Measurements from ENCODE around the gene FOXS1.

FOXS1 gene

GRCh38 chr20:31813611-31814010 is 31.8 kb downstream of the FOXS1 start:
- peaks cover 4 to 8% of the 10 kb centered on the region in 2 experiments for H3K4me1 ChIP-seq (ENCODE audit: control insufficient read depth in 1 of 2, insufficient read depth in 2 of 2, low read length in 2 of 2)
- no peaks in the 10 kb centered on the region for H3K79me1 ChIP-seq (ENCODE audit: low read length)
- H4K8ac ChIP-seq (ENCODE audit: low read depth, low read length) = no peak overlapping the region
- no peak overlapping the region for H3K27ac ChIP-seq (ENCODE audit: low read depth, low read length)
- no peaks in the 10 kb centered on the region for H3K27me3 ChIP-seq (ENCODE audit: insufficient read depth, low read length)
- H3K9ac ChIP-seq (ENCODE audit: low read length) = no peak overlapping the region
- no peak overlapping the region for H2AK5ac ChIP-seq (ENCODE audit: low read length)
- H3K79me2 ChIP-seq (ENCODE audit: control insufficient read depth, insufficient read depth, low read length, poor library complexity) = no peaks in the 10 kb centered on the region
- no peak overlapping the region for H3K14ac ChIP-seq (ENCODE audit: low read length)
- no peak overlapping the region for H4K91ac ChIP-seq (ENCODE audit: low read depth, low read length)
- no peak overlapping the region for H3K18ac ChIP-seq (ENCODE audit: low read length)
- no peaks in the 10 kb centered on the region for H3K36me3 ChIP-seq (ENCODE audit: control insufficient read depth in 1 of 2, insufficient read depth in 2 of 2, low read length in 2 of 2)
- H2BK120ac ChIP-seq (ENCODE audit: insufficient read depth, low read length, poor library complexity) = no peak overlapping the region
- H3K4me3 ChIP-seq (ENCODE audit: low read depth, low read length) = no peak overlapping the region
- no peaks in the 10 kb centered on the region for H3K9me3 ChIP-seq (ENCODE audit: insufficient read depth, low read depth, low read length)
- no peak overlapping the region for H2BK5ac ChIP-seq (ENCODE audit: low read depth, low read length, poor library complexity)
- H3K23ac ChIP-seq (ENCODE audit: low read length) = no peak overlapping the region
- H3K4me2 ChIP-seq (ENCODE audit: low read length) = no peak overlapping the region
- H2BK12ac ChIP-seq (ENCODE audit: low read length) = no peak overlapping the region
- no peak overlapping the region for H2AFZ ChIP-seq (ENCODE audit: insufficient read depth, low read length, poor library complexity)
- H3K4ac ChIP-seq (ENCODE audit: low read depth, low read length) = no peak overlapping the region
- DNase-seq = no peak
- H4K12ac ChIP-seq (ENCODE audit: low read depth, low read length) = no peak overlapping the region

DNA sequence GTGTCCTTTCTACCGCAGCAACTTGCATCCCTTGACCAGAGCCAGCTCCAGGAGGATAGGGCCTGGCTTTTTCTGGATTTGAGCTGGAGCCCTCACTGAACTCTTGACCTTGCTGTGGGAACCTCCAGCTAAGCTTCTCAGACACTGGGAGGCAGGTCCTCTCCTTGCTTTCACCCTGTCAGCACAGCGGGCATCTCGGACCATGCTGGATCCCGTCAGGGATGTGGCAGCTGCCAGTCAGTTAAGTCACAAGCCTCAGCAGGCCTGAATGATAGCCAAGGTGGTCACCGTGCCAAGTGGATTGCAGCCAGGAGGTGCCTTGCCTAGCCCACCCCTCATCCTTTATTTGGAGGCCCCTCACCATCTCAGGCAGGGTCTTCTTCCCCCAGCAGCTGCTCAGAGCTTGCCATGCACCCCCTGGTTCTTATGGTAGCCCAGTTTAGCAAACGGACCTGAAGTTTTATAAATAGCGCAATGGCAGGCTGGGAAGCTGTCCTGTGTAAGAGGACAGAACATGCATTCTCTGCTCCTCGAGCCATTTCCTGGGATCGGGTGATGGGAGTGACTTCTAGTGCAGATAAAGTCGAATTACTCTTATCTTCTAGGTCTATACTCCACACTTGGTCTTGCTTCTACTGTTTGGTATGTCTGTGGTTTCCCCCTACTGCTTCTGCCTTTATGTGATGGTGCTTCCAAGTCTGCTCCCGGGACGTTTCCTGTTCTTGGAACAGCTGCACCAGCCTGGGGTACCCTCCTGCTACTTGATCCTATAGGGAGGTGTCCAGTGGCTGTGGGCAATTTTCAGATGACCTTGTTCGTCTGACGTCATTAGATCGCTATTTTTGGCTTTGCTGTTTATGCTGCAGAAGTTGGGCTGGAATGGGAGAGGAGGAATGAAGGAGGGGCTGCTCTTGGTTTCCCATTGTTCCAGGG is 33.3 kb downstream of the FOXS1 start:
- Histone ChIP-seq H3K27me3 (ENCODE audit: insufficient read depth, low read length) (no peaks in the 10 kb centered on the region), H3K4me1 (ENCODE audit: control insufficient read depth in 1 of 2, insufficient read depth in 2 of 2, low read length in 2 of 2) (peaks cover 4 to 8% of the 10 kb centered on the region in 2 experiments), H2BK12ac (ENCODE audit: low read length) (no peak overlapping the region), H3K4me2 (ENCODE audit: low read length) (no peak overlapping the region), H3K4ac (ENCODE audit: low read depth, low read length) (no peak overlapping the region), H2AFZ (ENCODE audit: insufficient read depth, low read length, poor library complexity) (no peak overlapping the region), H3K27ac (ENCODE audit: low read depth, low read length) (no peak overlapping the region), H4K12ac (ENCODE audit: low read depth, low read length) (no peak overlapping the region), H4K91ac (ENCODE audit: low read depth, low read length) (no peak overlapping the region), H3K79me1 (ENCODE audit: low read length) (no peaks in the 10 kb centered on the region), H3K23ac (ENCODE audit: low read length) (no peak overlapping the region), H2BK5ac (ENCODE audit: low read depth, low read length, poor library complexity) (no peak overlapping the region), H3K9me3 (ENCODE audit: insufficient read depth, low read depth, low read length) (no peaks in the 10 kb centered on the region), H3K79me2 (ENCODE audit: control insufficient read depth, insufficient read depth, low read length, poor library complexity) (no peaks in the 10 kb centered on the region), H3K9ac (ENCODE audit: low read length) (no peak overlapping the region), H3K14ac (ENCODE audit: low read length) (no peak overlapping the region), H3K4me3 (ENCODE audit: low read depth, low read length) (no peak overlapping the region), H2BK120ac (ENCODE audit: insufficient read depth, low read length, poor library complexity) (no peak overlapping the region), H3K18ac (ENCODE audit: low read length) (no peak overlapping the region), H3K36me3 (ENCODE audit: control insufficient read depth in 1 of 2, insufficient read depth in 2 of 2, low read length in 2 of 2) (no peaks in the 10 kb centered on the region), H4K8ac (ENCODE audit: low read depth, low read length) (no peak overlapping the region), H2AK5ac (ENCODE audit: low read length) (no peak overlapping the region)
- no CpG with 5 or more reads among the region's 15 CpGs for WGBS (ENCODE audit: extremely low coverage, insufficient coverage, insufficient read length)
- peak in 1 of 2 donors; percentile 20 for DNase-seq

DNA sequence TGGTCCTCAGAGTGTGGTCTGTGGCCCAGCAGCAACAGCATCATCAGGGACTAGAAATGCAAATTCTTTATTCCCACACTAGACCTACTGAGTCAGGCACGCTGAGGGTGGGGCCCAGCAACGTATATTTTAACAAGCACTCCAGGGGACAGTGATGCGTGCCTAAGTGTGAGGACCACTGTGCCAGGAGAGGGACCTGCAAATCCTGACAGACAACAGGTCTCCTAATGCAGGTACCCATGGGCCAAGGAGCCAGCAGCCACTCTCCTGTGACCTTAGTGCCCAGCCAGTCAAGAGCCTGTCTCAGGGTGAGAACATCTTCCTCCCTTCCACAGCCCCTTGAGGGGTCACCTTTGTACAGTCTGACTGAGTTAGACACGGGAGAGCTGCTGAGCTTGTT is 34.2 kb downstream of the FOXS1 start:
- no peak overlapping the region for H4K12ac ChIP-seq (ENCODE audit: low read depth, low read length)
- no peak overlapping the region for H3K4me2 ChIP-seq (ENCODE audit: low read length)
- no peak overlapping the region for H3K18ac ChIP-seq (ENCODE audit: low read length)
- no peaks in the 10 kb centered on the region for H3K79me1 ChIP-seq (ENCODE audit: low read length)
- no peak overlapping the region for H3K27ac ChIP-seq (ENCODE audit: low read depth, low read length)
- no peak overlapping the region for H2BK5ac ChIP-seq (ENCODE audit: low read depth, low read length, poor library complexity)
- WGBS (ENCODE audit: extremely low coverage, insufficient coverage, insufficient read length) = no CpG with 5 or more reads among the region's 4 CpGs
- H3K36me3 ChIP-seq (ENCODE audit: control insufficient read depth in 1 of 2, insufficient read depth in 2 of 2, low read length in 2 of 2) = peaks cover 3 to 5% of the 10 kb centered on the region in 2 experiments
- no peaks in the 10 kb centered on the region for H3K9me3 ChIP-seq (ENCODE audit: insufficient read depth, low read depth, low read length)
- no peak overlapping the region for H2BK120ac ChIP-seq (ENCODE audit: insufficient read depth, low read length, poor library complexity)
- H3K4ac ChIP-seq (ENCODE audit: low read depth, low read length) = no peak overlapping the region
- no peaks in the 10 kb centered on the region for H3K27me3 ChIP-seq (ENCODE audit: insufficient read depth, low read length)
- no peak overlapping the region for H3K4me3 ChIP-seq (ENCODE audit: low read depth, low read length)
- no peak overlapping the region for H4K91ac ChIP-seq (ENCODE audit: low read depth, low read length)
- H2AK5ac ChIP-seq (ENCODE audit: low read length) = no peak overlapping the region
- peaks cover 4 to 8% of the 10 kb centered on the region in 2 experiments for H3K4me1 ChIP-seq (ENCODE audit: control insufficient read depth in 1 of 2, insufficient read depth in 2 of 2, low read length in 2 of 2)
- H3K9ac ChIP-seq (ENCODE audit: low read length) = no peak overlapping the region
- H3K79me2 ChIP-seq (ENCODE audit: control insufficient read depth, insufficient read depth, low read length, poor library complexity) = no peaks in the 10 kb centered on the region
- no peak overlapping the region for H3K14ac ChIP-seq (ENCODE audit: low read length)
- H3K23ac ChIP-seq (ENCODE audit: low read length) = no peak overlapping the region
- DNase-seq = no peak
- H2BK12ac ChIP-seq (ENCODE audit: low read length) = no peak overlapping the region
- H2AFZ ChIP-seq (ENCODE audit: insufficient read depth, low read length, poor library complexity) = no peak overlapping the region
- H4K8ac ChIP-seq (ENCODE audit: low read depth, low read length) = no peak overlapping the region

DNA sequence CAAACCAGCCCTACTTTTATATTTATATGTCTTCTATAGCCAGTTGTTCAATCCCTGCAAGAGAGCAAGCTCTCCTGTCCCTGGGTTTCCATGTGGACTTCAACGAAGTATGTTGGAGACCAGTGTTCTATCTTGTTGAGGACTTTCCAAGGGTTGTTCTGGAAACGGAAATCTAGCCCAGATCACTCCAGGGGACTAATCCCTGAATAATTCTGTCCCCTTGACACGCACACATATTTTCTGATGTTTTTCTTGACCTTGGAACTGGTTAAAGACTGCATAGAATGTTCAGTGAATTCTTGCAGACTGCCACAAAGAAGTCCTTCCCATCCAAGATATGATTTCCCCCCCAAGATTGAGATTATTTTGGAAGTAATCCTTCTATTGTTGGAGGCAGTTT is 35.7 kb downstream of the FOXS1 start:
- no CpG with 5 or more reads among the region's 3 CpGs for WGBS (ENCODE audit: extremely low coverage, insufficient coverage, insufficient read length)
- H3K4me2 ChIP-seq (ENCODE audit: low read length) = no peak overlapping the region

More for the DNA sequence above, 35.7 kb downstream of the FOXS1 start:
- H3K23ac ChIP-seq (ENCODE audit: low read length) = no peak overlapping the region
- H4K8ac ChIP-seq (ENCODE audit: low read depth, low read length) = no peak overlapping the region
- H2BK120ac ChIP-seq (ENCODE audit: insufficient read depth, low read length, poor library complexity) = no peak overlapping the region
- no peak overlapping the region for H3K4me3 ChIP-seq (ENCODE audit: low read depth, low read length)
- H3K4me1 ChIP-seq (ENCODE audit: control insufficient read depth in 1 of 2, insufficient read depth in 2 of 2, low read length in 2 of 2) = peaks cover 4 to 8% of the 10 kb centered on the region in 2 experiments
- H2AFZ ChIP-seq (ENCODE audit: insufficient read depth, low read length, poor library complexity) = no peak overlapping the region
- no peak overlapping the region for H2BK5ac ChIP-seq (ENCODE audit: low read depth, low read length, poor library complexity)
- peaks cover 4 to 9% of the 10 kb centered on the region in 2 experiments for H3K36me3 ChIP-seq (ENCODE audit: control insufficient read depth in 1 of 2, insufficient read depth in 2 of 2, low read length in 2 of 2)
- no peaks in the 10 kb centered on the region for H3K27me3 ChIP-seq (ENCODE audit: insufficient read depth, low read length)
- H2BK12ac ChIP-seq (ENCODE audit: low read length) = no peak overlapping the region
- no peaks in the 10 kb centered on the region for H3K9me3 ChIP-seq (ENCODE audit: insufficient read depth, low read depth, low read length)
- no peak overlapping the region for H2AK5ac ChIP-seq (ENCODE audit: low read length)
- H3K27ac ChIP-seq (ENCODE audit: low read depth, low read length) = no peak overlapping the region
- H3K18ac ChIP-seq (ENCODE audit: low read length) = no peak overlapping the region
- H3K9ac ChIP-seq (ENCODE audit: low read length) = no peak overlapping the region
- H3K4ac ChIP-seq (ENCODE audit: low read depth, low read length) = no peak overlapping the region
- no peaks in the 10 kb centered on the region for H3K79me1 ChIP-seq (ENCODE audit: low read length)
- DNase-seq = no peak
- H3K14ac ChIP-seq (ENCODE audit: low read length) = no peak overlapping the region
- H4K12ac ChIP-seq (ENCODE audit: low read depth, low read length) = no peak overlapping the region
- no peaks in the 10 kb centered on the region for H3K79me2 ChIP-seq (ENCODE audit: control insufficient read depth, insufficient read depth, low read length, poor library complexity)
- H4K91ac ChIP-seq (ENCODE audit: low read depth, low read length) = no peak overlapping the region
